Natural killer cell (primary cell): Measurements from ENCODE around the gene HCN1. TPM values are rescaled to one million over a fixed set of nuclear protein-coding genes. Genes with fewer than 3 reads are reported as not detected.

Experiments used
- ATAC-seq, 3 donors: fragments of 150-1000 bp in 2 of 3; fragments of 200-7000 bp in 1 of 3; cut with Tn5 transposase; 1 replicate in 1 of 3; 2 replicates in 2 of 3; pipeline ENCODE4 v1.10.0; 2021; ENCODE audit warnings: mild to moderate bottlenecking in 2 of 3, moderate library complexity in 2 of 3
- DNase-seq, 2 donors: peaks; one replicate each; pipeline versions ENCODE4 v3.0.0 to v3.0.0-alpha.2; 2013 to 2021; ENCODE audit warnings: mixed read lengths in 1 of 2
- H3K27ac ChIP-seq: one replicate; pipeline ENCODE4 v1.5.1; 2013; ENCODE audit warnings: mild to moderate bottlenecking, low read length
- H3K27me3 ChIP-seq: one replicate; pipeline ENCODE4 v1.6.1; 2013; ENCODE audit warnings: low read length; ENCODE audit not compliant: control insufficient read depth, insufficient read depth
- H3K36me3 ChIP-seq: one replicate; pipeline ENCODE4 v1.6.1; 2013; ENCODE audit warnings: low read length; ENCODE audit not compliant: control insufficient read depth, insufficient read depth
- H3K4me1 ChIP-seq: one replicate; pipeline ENCODE4 v1.6.1; 2013; ENCODE audit warnings: low read length; ENCODE audit not compliant: control insufficient read depth, insufficient read depth
- H3K4me3 ChIP-seq: one replicate; pipeline ENCODE4 v1.5.1; 2013; ENCODE audit warnings: low read length
- H3K9me3 ChIP-seq: one replicate; pipeline ENCODE4 v1.6.1; 2013; ENCODE audit warnings: low read length; ENCODE audit not compliant: control insufficient read depth, insufficient read depth
- H3K27ac Mint-ChIP-seq, 2 donors: one replicate each; pipeline ENCODE4 v1.8.0; 2022; ENCODE audit warnings: mild to moderate bottlenecking in 2 of 2, mixed read lengths in 2 of 2, moderate library complexity in 1 of 2
- H3K27me3 Mint-ChIP-seq, 2 donors: one replicate each; pipeline ENCODE4 v1.8.0; 2022; ENCODE audit warnings: low read depth in 2 of 2, mixed read lengths in 2 of 2
- H3K36me3 Mint-ChIP-seq: one replicate; pipeline ENCODE4 v1.8.0; 2022; ENCODE audit warnings: mixed read lengths
- H3K4me1 Mint-ChIP-seq, 2 donors: one replicate each; pipeline ENCODE4 v1.8.0; 2022; ENCODE audit warnings: mixed read lengths in 2 of 2
- H3K4me3 Mint-ChIP-seq: one replicate; pipeline ENCODE4 v1.8.0; 2022; ENCODE audit warnings: mild to moderate bottlenecking, moderate library complexity, mixed read lengths
- H3K9me3 Mint-ChIP-seq, 2 donors: one replicate each; pipeline ENCODE4 v1.8.0; 2022; ENCODE audit warnings: mixed read lengths in 2 of 2
- CTCF ChIP-seq: fragments of 200-600 bp; IDR thresholded peaks from one replicate; pipeline ENCODE4 v1.8.0; 2022; ENCODE audit warnings: antibody characterized with exemption
- WGBS: methylation state at CpG from one replicate; pipeline ENCODE4 v1.1.7; 2013; ENCODE audit warnings: missing lambda C conversion rate; ENCODE audit not compliant: insufficient coverage; 5-methylcytosine and 5-hydroxymethylcytosine counted together
- intact Hi-C: fragments of 100-400 bp; cut with micrococcal nuclease; formaldehyde crosslinking; loops from one replicate; pipeline ENCODE4 v1.14.2; 2022
- total RNA-seq, 4 donors: library from RNA; stranded (reverse); fragments of 120-200 nt in 1 of 4; gene quantifications; one replicate each; pipeline versions ENCODE4 v1.2.3 to v1.2.4, GENCODE V29; 2013 to 2022

The HCN1 gene
- total RNA-seq, 3 donors from 2014 or later (not counting 1 experiment from before 2014, with no cell fraction given), result not detected

GRCh38 chr5:45279109-45279508, 417.1 kb downstream of the HCN1 start:
- H3K27me3 Mint-ChIP-seq, result no peaks in the 10 kb centered on the region
- no peak overlapping the region for H3K27ac ChIP-seq
- H3K27ac Mint-ChIP-seq, result no peak overlapping the region
- H3K36me3 ChIP-seq, result no peaks in the 10 kb centered on the region
- ATAC-seq (no peak), DNase-seq (no peak)
- H3K4me3 Mint-ChIP-seq, result no peak overlapping the region
- intact Hi-C loops, result no loop called here
- no peaks in the 10 kb centered on the region for H3K27me3 ChIP-seq
- H3K36me3 Mint-ChIP-seq, result no peaks in the 10 kb centered on the region
- peaks cover 11 to 26% of the 10 kb centered on the region in 2 donors for H3K9me3 Mint-ChIP-seq
- H3K9me3 ChIP-seq, result peaks cover 4% of the 10 kb centered on the region
- no peak for TF ChIP-seq CTCF
- H3K4me3 ChIP-seq, result no peak overlapping the region
- no peaks in the 10 kb centered on the region for H3K4me1 ChIP-seq
- WGBS, result no CpG with 5 or more reads among the region's 1 CpG
- no peaks in the 10 kb centered on the region for H3K4me1 Mint-ChIP-seq

GRCh38 chr5:45277860-45278259, 418.3 kb downstream of the HCN1 start:
- no peaks in the 10 kb centered on the region for H3K4me1 Mint-ChIP-seq
- Histone ChIP-seq H3K4me1 (no peaks in the 10 kb centered on the region), H3K36me3 (no peaks in the 10 kb centered on the region), H3K9me3 (peaks cover 4% of the 10 kb centered on the region), H3K4me3 (no peak overlapping the region), H3K27ac (no peak overlapping the region), H3K27me3 (no peaks in the 10 kb centered on the region)
- TF ChIP-seq CTCF, result no peak
- no peaks in the 10 kb centered on the region for H3K36me3 Mint-ChIP-seq
- no peak overlapping the region for H3K4me3 Mint-ChIP-seq
- no peak overlapping the region for H3K27ac Mint-ChIP-seq
- no peak for DNase-seq
- H3K27me3 Mint-ChIP-seq, result no peaks in the 10 kb centered on the region
- no peak for ATAC-seq
- intact Hi-C loops, result no loop called here
- H3K9me3 Mint-ChIP-seq, result peaks cover 11 to 21% of the 10 kb centered on the region in 2 donors
- WGBS, result 40% methylated on average over 1 of the region's 2 CpGs

GRCh38 chr5:45274241-45274640, 421.9 kb downstream of the HCN1 start:
- intact Hi-C loops, result no loop called here
- H3K27me3 ChIP-seq, result no peaks in the 10 kb centered on the region
- no peak for ATAC-seq

More at GRCh38 chr5:45274241-45274640, 421.9 kb downstream of the HCN1 start:
- 43% methylated on average over 2 of the region's 2 CpGs for WGBS
- H3K9me3 Mint-ChIP-seq, result peaks cover 10 to 28% of the 10 kb centered on the region in 2 donors
- TF ChIP-seq CTCF, result no peak
- no peaks in the 10 kb centered on the region for H3K36me3 Mint-ChIP-seq
- H3K27me3 Mint-ChIP-seq, result no peaks in the 10 kb centered on the region
- DNase-seq, result no peak
- H3K27ac ChIP-seq, result no peak overlapping the region
- no peak overlapping the region for H3K4me3 ChIP-seq
- H3K27ac Mint-ChIP-seq, result no peak overlapping the region
- no peaks in the 10 kb centered on the region for H3K4me1 ChIP-seq
- H3K36me3 ChIP-seq, result no peaks in the 10 kb centered on the region
- H3K9me3 ChIP-seq, result peaks cover 4% of the 10 kb centered on the region
- H3K4me3 Mint-ChIP-seq, result no peak overlapping the region
- H3K4me1 Mint-ChIP-seq, result no peaks in the 10 kb centered on the region
